ENCODE measurements around the gene SLC25A26. TPM values are rescaled to one million over a fixed set of nuclear protein-coding genes. Genes with fewer than 3 reads are reported as not detected.

Gene SLC25A26
- total and polyA plus RNA-seq, 2 of the 13 experiments (the other 11 are each of a cell fraction or from before 2014, with no cell fraction given) = 23.1 to 32.7 TPM

DNA sequence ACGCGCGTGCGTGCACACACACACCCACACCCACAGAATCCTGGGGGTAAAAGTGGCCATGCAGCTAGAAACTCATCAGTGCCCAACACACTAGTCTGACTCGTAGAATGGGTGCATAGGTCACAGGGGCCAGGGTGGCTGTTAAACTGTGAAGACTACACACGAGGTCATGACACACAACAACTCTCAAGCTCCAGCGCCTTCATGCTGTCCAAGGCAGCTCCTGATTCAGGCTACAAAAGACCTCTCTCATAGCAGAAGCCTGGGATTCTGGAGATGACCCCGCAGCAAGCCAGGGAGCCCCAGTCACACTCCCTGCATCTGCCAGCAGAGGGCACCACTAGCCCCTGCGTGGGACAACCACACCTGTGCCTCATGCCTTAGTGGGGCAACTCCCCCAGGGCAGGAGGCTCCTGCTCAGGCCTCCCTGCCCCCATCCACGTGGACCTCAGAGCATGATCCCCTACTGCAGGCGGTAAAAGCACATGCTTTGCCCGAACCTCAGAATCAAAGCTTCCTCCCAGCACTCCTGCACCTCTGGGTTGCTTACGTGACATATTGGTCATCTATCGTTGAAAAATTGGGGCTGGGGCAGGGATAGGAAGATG, 186.9 kb downstream of the SLC25A26 start:
- no peaks in the 10 kb centered on the region for H3K27me3 ChIP-seq (ENCODE audit: control insufficient read depth in 1 of 2, insufficient read depth in 2 of 2, low read length in 2 of 2)
- CTCF ChIA-PET (ENCODE audit: low intra/inter-chr PET ratio, low total read pairs) = interaction anchor here (0.9 to 2.2 kb wide), 3 partner anchors 131 to 415 kb away, joined by 4 to 13 read pairs (median 4); no protein-coding TSS in a partner anchor
- peak; percentile 72 for FAIRE-seq
- in situ Hi-C loops (cut with HindIII; ENCODE audit: extremely low pct_ligation_motif_present, low pct_unique_long_range_greater_than_20kb) = loop anchor here (5.0 kb wide), 2 partner anchors 90 to 410 kb away; no protein-coding TSS in a partner anchor
- no peak overlapping the region for H3K9ac ChIP-seq (ENCODE audit: insufficient read depth, low read depth, low read length)
- no peak overlapping the region for H3K4me2 ChIP-seq (ENCODE audit: low read depth, low read length)
- H3K4me1 ChIP-seq (ENCODE audit: insufficient read depth, low read length) = peaks cover 9% of the 10 kb centered on the region
- H3K4me3 ChIP-seq (replicated peaks in 1 of 3; ENCODE audit: insufficient read depth in 1 of 3, low read depth in 2 of 3, low read length in 3 of 3) = no peak overlapping the region
- H2AFZ ChIP-seq (ENCODE audit: low read length) = no peak overlapping the region
- BruUV-seq (replicated peaks) = no TSS peak
- 79% methylated on average over 4 of the region's 14 CpGs for WGBS (ENCODE audit: low lambda C conversion rate)
- no peak overlapping the region for H3K27ac ChIP-seq (ENCODE audit: extremely low read length, insufficient read depth, low read length)
- no peaks in the 10 kb centered on the region for H3K9me3 ChIP-seq (ENCODE audit: low read length)
- H4K20me1 ChIP-seq (ENCODE audit: insufficient read depth, low read length) = no peaks in the 10 kb centered on the region
- H3K79me2 ChIP-seq (ENCODE audit: insufficient read depth, low read length) = no peaks in the 10 kb centered on the region
- peaks cover 35 to 82% of the 10 kb centered on the region in 2 experiments for H3K36me3 ChIP-seq (replicated peaks in 1 of 2; ENCODE audit: control insufficient read depth in 1 of 2, insufficient read depth in 2 of 2, low read length in 2 of 2)
- peak; percentile 92 for ATAC-seq
- intact Hi-C loops (cut with micrococcal nuclease; ENCODE audit: unreplicated experiment) = loop anchor here (1.0 to 5.0 kb wide), 3 partner anchors 75 to 409 kb away; no protein-coding TSS in a partner anchor
- POLR2A ChIA-PET = interaction anchor here (1.1 kb wide), 1 partner anchor 397 kb away, joined by 3 read pairs; no protein-coding TSS in a partner anchor
- peak; percentile 48 for DNase-seq (ENCODE audit: low spot score)
- TF ChIP-seq NCOA2 (CRISPR knock-in tag; IDR thresholded peaks at IDR 0.05) (no peak), CREB1 (IDR thresholded peaks at IDR 0.05) (no peak), CREB1 (CRISPR knock-in tag; IDR thresholded peaks at IDR 0.05) (no peak), REL (CRISPR knock-in tag; conservative IDR thresholded peaks at IDR 0.05) (no peak), ZC3H4 (CRISPR knock-in tag; IDR thresholded peaks at IDR 0.05; ENCODE audit: borderline replicate concordance) (no peak), ZNF556 (CRISPR knock-in tag; IDR thresholded peaks at IDR 0.05; ENCODE audit: borderline replicate concordance) (no peak), ZNF777 (CRISPR knock-in tag; IDR thresholded peaks at IDR 0.05) (no peak), AKAP8 (CRISPR knock-in tag; IDR thresholded peaks at IDR 0.05) (no peak), SYNCRIP (IDR thresholded peaks at IDR 0.05; ENCODE audit: insufficient read depth, low read depth, low read length) (no peak), ZFY (CRISPR knock-in tag; IDR thresholded peaks at IDR 0.05) (no peak), ZSCAN20 (CRISPR knock-in tag; IDR thresholded peaks at IDR 0.05; ENCODE audit: borderline replicate concordance) (no peak), ZNF34 (CRISPR knock-in tag; IDR thresholded peaks at IDR 0.05; ENCODE audit: borderline replicate concordance) (no peak), ZNF841 (CRISPR knock-in tag; IDR thresholded peaks at IDR 0.05; ENCODE audit: borderline replicate concordance) (no peak), ZNF232 (CRISPR knock-in tag; IDR thresholded peaks at IDR 0.05; ENCODE audit: borderline replicate concordance) (no peak)
- TF ChIP-seq, protein P1, sequence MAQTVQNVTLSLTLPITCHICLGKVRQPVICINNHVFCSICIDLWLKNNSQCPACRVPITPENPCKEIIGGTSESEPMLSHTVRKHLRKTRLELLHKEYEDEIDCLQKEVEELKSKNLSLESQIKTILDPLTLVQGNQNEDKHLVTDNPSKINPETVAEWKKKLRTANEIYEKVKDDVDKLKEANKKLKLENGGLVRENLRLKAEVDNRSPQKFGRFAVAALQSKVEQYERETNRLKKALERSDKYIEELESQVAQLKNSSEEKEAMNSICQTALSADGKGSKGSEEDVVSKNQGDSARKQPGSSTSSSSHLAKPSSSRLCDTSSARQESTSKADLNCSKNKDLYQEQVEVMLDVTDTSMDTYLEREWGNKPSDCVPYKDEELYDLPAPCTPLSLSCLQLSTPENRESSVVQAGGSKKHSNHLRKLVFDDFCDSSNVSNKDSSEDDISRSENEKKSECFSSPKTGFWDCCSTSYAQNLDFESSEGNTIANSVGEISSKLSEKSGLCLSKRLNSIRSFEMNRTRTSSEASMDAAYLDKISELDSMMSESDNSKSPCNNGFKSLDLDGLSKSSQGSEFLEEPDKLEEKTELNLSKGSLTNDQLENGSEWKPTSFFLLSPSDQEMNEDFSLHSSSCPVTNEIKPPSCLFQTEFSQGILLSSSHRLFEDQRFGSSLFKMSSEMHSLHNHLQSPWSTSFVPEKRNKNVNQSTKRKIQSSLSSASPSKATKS (CRISPR knock-in tag; IDR thresholded peaks at IDR 0.05) = no peak
- TF ChIP-seq, protein P2, sequence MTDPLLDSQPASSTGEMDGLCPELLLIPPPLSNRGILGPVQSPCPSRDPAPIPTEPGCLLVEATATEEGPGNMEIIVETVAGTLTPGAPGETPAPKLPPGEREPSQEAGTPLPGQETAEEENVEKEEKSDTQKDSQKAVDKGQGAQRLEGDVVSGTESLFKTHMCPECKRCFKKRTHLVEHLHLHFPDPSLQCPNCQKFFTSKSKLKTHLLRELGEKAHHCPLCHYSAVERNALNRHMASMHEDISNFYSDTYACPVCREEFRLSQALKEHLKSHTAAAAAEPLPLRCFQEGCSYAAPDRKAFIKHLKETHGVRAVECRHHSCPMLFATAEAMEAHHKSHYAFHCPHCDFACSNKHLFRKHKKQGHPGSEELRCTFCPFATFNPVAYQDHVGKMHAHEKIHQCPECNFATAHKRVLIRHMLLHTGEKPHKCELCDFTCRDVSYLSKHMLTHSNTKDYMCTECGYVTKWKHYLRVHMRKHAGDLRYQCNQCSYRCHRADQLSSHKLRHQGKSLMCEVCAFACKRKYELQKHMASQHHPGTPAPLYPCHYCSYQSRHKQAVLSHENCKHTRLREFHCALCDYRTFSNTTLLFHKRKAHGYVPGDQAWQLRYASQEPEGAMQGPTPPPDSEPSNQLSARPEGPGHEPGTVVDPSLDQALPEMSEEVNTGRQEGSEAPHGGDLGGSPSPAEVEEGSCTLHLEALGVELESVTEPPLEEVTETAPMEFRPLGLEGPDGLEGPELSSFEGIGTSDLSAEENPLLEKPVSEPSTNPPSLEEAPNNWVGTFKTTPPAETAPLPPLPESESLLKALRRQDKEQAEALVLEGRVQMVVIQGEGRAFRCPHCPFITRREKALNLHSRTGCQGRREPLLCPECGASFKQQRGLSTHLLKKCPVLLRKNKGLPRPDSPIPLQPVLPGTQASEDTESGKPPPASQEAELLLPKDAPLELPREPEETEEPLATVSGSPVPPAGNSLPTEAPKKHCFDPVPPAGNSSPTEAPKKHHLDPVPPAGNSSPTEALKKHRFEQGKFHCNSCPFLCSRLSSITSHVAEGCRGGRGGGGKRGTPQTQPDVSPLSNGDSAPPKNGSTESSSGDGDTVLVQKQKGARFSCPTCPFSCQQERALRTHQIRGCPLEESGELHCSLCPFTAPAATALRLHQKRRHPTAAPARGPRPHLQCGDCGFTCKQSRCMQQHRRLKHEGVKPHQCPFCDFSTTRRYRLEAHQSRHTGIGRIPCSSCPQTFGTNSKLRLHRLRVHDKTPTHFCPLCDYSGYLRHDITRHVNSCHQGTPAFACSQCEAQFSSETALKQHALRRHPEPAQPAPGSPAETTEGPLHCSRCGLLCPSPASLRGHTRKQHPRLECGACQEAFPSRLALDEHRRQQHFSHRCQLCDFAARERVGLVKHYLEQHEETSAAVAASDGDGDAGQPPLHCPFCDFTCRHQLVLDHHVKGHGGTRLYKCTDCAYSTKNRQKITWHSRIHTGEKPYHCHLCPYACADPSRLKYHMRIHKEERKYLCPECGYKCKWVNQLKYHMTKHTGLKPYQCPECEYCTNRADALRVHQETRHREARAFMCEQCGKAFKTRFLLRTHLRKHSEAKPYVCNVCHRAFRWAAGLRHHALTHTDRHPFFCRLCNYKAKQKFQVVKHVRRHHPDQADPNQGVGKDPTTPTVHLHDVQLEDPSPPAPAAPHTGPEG (CRISPR knock-in tag; IDR thresholded peaks at IDR 0.05) = no peak
